Measurements from ENCODE around the gene FAM171A2.
"Not testable (repeated sequence)": the region's sequence is repeated elsewhere in the genome, so short reads cannot be mapped to it uniquely, and the experiment has no call there.

Gene FAM171A2

DNA sequence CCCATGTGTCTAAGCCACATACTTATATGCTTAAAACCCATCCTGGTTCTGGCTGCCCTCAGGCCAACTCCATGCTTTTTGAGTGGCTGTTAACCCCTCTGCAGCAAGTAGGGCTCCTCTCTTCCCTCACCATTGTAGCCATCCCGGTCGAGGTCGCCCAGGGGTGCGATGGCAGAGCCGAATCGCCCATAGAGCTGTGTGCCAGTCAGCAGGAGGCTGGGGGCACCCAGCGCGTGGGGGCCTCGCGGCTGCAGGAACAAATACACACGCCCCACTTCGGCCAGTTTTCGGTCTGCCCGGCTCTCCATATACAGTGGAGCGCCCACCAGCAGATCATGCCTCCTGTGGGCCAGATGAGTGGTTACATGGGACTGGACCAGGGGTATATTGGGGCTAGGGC, 19.7 kb upstream of the FAM171A2 start:
- no peak for DNase-seq

- DNase-seq, result no peak
These were observed 19.3 kb upstream of the FAM171A2 start for GRCh38 chr17:44382917-44383316.

GRCh38 chr17:44381810-44382305, 18.2 kb upstream of the FAM171A2 start:
- no peak for DNase-seq

DNA sequence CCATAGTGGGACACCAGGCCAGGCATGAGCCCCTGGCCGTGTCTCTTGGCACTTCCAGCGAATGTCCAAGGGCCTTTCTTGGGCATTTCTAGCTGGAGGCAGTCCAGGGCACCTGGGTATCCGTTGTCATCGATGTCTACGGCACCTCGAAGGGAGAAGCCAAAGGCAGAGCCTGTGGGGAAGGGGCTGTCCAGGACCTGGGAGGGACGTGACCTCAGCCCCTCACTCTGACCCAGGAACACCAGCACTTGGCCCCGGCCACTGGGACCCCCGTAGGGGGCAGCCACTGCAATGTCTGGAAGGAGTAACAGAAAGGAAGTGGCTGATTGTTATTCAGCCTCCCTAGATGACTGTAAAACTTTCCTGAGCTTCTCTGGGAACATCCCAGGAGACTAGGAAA, 17.1 kb upstream of the FAM171A2 start:
- DNase-seq, result no peak

DNA sequence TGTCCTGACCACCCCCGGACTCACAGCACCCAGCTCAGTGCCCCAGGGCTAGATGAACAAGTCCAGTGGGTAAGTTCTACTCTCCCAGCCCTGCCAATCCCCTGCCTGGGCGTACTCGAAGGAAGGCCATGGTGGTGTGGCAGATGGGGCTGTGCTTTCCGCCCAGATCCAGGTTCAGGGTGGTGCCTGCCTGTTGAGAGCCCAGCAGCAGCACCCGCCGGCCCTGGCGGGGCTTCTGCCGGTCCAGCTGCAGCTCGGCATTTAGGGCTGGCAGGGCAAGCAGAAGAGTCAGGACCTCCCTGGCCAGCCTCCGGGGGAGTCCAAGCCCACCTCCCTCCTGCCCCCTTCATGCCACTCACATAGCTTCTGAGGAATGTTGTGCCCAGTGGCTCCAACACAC, 16.2 kb upstream of the FAM171A2 start:
- no peak for DNase-seq

GRCh38 chr17:44378171-44378705, 14.6 kb upstream of the FAM171A2 start:
- DNase-seq, result no peak

GRCh38 chr17:44376779-44377178, 13.1 kb upstream of the FAM171A2 start:
- DNase-seq, result no peak

GRCh38 chr17:44376124-44376523, 12.5 kb upstream of the FAM171A2 start:
- DNase-seq, result no peak

DNA sequence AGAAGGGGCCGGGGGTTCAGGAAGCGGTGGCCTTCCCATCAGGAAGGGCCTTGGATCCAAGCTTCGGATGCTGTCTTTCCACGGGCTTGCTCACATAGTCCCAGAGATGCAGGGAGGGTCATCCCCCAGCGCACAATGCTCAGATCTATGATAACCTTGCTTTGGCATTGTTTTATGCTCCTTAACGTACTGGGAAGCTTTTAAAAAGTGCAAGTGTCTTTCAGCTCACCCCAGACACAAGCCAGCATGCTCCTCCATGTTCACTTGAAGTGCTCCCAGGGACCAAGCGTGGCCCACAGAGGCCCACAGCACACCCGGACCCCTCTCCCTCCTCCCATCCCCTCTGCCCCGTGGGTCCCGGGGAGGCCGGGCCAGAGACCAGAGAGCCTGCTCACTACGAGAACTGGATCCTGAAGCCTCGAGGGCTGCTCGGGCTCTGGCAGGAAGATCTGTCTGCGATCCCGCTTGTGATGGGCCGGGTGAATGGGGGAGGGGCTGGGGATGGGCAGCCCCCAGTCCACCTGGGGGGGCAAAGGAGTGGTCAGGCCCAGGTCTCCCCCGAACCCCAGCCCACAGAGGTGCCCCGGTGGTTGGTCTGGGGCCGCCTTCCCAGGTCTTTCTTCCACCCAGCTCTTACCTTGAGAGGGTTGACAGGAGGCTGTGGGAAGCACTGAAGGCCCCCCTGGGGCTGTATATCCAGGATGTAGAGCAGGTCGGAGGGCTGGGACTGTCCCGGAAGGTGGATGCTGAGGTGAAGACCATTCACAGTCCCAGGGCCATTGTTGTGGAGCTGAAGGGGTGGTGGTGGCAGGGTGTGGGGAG, 11.8 kb upstream of the FAM171A2 start:
- DNase-seq, result no peak

DNA sequence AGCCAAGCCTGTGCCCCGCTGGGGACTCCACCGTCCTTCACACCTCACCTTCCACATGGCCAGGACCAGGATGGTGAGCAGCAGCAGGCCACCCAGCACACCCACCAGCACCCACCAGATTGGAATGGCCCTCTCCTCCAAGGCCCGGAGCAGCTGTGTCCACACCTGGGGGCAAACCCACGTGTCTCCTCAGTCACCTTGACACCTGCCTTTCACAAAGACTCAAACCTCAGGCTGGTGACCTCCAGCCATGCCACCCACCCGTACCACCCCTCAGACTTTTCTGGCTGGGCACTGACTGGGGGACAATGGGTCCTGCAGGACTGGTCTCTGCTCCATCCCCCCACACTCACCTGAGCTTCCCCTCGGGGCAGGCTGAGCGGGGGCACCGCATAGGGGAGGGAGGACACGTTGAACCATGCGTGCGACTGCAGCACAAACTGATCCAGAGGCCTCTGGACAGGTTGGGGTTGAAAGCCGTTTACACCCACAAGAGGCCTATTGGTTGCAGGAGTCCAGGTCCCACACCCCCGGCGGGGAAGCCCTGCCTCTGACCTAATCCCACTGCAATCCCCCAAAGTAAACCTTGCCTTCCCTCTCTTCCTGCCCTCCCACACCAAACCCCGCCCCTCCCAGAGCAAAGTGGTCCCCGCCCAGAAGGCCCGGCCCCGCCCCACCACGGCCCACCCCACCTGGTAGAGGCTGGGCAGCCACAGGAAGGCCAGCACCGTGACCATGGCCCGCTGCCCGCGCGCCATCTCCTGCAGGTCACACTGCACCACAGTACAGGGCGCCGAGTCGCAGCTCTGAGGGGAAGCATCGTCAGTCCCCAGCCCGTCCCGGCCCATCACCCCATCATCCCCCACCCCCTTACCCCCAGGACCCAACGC, 10.9 kb upstream of the FAM171A2 start:
- no peak for DNase-seq

GRCh38 chr17:44372036-44372435, 8.4 kb upstream of the FAM171A2 start:
- DNase-seq, result no peak

GRCh38 chr17:44369414-44370023, 5.9 kb upstream of the FAM171A2 start:
- DNase-seq, result peak in 1 of 6 experiments; percentile 11

DNA sequence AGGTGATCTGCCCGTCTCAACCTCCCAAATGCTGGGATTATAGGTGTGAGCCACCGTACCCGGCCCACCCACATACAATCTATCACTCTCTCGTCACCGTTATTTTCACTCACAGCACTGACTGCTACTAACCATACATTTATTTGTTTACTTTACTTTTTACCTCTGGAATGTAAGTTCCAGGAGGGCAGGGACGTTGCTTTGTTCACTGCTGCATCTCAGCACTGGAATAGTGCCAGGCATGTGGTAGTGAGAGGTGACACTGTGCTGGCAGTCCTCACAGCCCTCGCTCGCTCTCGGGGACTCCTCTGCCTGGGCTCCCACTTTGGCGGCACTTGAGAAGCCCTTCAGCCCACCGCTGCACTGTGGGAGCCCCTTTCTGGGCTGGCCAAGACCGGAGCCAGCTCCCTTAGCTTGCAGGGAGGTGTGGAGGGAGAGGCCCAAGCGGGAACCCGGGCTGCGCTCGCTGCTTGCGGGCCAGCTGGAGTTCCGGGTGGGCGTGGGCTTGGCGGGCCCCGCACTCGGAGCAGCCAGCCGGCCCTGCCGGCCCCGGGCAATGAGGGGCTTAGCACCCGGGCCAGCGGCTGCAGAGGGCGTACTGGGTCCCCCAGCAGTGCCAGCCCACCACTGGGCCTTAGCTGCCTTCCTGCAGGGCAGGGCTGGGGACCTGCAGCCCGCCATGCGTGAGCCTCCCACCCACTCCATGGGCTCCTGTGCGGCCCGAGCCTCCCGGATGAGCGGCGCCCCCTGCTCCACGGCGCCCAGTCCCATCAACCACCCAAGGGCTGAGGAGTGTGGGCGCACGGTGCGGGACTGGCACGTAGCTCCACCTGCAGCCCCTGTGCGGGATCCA, 5.0 kb upstream of the FAM171A2 start:
- not testable (repeated sequence) for DNase-seq

DNA sequence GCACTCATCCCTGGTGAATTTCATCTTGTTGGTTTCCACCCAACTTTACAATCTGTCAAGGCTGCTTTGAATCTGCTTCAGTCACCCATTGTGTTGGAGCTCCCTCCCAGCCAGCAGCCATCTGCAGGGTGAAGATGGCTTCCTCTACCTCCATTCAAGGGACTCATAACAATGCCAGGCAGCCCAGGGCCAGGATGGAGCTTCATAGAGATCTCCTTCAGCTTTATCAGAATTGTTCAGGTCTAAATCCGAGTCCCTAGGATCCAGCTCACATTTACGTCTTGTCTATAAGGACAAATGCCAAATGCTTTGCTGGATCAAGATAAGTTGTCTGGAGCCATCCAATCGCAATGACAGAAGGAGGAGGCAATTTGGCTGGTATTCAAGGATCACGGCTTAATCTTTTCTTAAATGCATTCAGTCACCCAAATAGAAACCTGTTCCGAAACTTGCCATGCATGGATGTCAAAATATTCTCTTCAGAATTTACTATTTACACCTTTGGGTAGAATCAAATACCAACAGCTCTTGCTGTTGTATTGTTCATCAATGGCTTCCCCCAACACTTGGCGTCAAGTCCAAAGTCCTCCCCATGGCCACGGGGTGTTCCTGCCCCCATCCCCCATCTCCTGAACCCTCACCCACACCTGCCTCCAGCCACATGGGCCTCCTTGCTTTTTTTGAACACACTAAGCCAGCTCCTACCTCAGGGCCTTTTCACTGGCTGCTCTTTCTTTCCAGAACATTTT, 3.8 kb upstream of the FAM171A2 start:
- no peak for DNase-seq

DNA sequence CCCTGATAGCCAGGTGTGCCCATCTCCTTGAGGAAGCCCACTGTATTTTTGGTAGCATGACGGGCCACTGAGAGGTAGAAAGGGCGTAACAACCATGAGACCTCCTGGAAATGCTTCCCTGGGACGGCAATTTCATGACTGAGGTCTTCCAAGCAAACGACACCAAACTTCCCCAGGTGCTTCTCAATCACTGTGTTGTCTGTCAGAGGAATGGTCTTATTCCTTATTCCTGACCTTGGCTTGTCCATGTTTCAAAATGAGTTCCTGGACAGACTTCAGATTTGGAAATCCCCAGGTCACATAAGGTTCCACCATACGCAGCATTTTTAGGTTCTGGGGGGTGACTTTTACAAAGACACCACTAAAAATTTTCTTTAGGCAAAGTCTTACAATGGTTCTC, 1.4 kb upstream of the FAM171A2 start:
- not testable (repeated sequence) for DNase-seq

DNA sequence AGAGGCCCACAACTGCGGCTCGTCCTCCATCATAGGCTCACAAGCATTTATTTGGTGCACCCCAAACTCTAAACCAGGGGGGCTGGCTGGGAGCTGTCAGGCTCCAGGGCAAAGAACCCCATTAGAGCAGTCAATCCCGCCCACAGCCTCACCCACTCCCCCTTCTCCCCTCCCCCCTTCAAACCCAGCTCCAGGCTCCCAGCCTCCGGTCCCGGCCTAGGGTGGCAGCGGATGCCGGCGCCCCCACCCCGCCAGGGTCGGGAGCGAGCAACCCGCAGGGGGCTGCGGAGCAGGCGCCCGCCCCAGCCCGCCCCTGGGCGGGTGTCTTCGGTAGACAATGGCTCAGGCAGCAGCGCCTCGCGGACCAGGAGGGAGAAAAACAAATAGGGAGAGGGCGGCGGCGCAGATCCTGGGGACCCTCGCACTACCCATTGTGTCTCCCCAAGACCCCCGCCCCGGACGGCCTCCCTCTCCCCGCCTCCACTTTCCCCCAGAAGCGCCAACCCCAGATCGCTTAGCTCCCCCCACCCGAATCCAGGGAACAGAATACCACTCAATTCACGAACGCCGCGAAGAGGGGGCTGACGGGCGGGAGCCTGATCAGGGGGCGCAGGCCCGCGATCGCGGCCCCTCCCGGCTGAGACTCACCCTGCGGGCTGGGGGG, 572 bp downstream of the FAM171A2 start:
- peak in 2 of 6 experiments; percentile 23 to 50 for DNase-seq

DNA sequence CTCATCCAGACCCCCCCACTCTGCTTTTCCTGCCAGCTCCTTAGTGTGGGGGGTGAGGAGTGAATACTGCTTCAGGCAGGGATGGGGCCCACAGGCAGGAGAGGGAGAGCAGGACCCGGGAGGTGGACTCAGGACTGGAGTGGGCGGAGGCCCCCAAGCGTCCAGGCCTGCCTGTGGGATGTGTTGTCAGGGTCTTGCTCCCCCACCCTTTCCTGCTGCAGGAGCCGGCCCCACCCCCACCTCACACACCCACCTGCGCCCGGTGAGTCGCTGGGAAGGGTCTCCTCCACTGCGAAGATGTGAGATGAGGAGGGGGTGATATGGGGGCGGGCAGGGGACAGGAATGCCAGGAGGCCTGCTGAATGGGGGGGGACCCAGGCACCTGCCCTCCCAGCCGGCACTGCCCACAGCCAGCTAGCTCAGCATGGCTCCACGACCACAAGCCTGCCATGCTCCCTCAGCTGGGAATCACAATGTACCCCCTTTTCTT, 1.1 kb downstream of the FAM171A2 start:
- no peak for DNase-seq

DNA sequence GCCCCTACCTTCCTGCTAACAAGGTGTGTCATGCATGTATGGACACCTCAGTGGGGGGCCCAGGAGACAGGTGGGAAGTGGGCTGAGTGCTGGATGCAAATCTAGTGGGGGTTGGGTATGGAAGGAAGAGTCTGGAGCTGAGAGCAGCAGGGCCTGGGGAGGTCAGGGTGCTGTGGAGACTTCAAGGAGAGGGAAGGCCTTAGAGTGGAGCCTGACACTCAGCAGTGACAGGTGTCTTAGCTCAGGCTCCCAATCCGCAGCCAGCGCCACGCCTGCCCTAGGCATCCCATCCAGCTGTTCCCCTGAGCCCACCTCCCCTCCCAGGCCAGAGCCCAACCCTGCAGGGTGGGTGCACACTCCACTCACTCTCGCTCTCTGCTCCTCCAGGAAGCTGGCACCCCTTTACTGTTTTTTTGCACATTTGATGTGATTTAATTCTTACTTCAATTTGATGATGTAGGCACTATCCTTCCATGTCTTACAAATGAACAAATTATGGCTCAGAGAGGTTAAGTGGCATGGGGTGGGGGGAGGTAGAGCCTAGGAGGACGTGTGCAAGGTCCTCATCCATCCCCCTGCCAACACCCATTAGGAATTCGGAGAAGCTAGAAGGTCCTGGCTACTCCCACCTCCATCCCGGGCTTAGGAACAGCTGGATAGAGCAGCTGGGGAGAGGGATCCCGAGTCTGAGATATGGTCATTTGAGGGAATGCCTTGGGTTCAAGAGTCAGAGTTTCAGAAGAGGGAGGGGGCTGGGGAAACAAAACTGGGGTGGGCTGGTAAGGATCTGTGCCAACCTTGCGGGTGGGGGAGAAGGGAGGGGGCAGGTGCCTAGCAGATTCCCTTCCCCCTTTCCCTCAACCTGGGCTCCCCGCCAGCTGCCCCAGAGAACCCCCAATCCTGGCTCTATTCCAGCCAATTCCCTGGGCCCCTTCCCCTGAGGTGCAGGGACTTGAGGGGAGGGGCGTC, 2.1 kb downstream of the FAM171A2 start:
- no peak for DNase-seq

- no peak for DNase-seq
These were observed 2.8 kb downstream of the FAM171A2 start for GRCh38 chr17:44360826-44361225.
